Thyroid gland (tissue), 4 donors: Measurements from ENCODE around the gene TSEN34.
"Not testable (repeated sequence)": the region's sequence is repeated elsewhere in the genome, so short reads cannot be mapped to it uniquely, and the experiment has no call there.

Experiments
- POLR2A ChIP-seq, 2 donors: fragments of 450-650 bp; IDR thresholded peaks; one replicate each; pipeline ENCODE4 v1.6.1; 2017; ENCODE audit warnings: antibody characterized with exemption in 2 of 2, mild to moderate bottlenecking in 2 of 2, moderate library complexity in 1 of 2
- TF ChIP-seq, protein P1 (sequence below), 6 experiments: fragments of 200-600 bp in 3 of 6; fragments of 450-650 bp in 3 of 6; sonication (generic) in 3 of 6; IDR thresholded peaks; one replicate each; pipeline ENCODE4 v1.5.1; 2016 to 2019; ENCODE audit warnings: antibody characterized with exemption in 6 of 6, mild to moderate bottlenecking in 2 of 6, inconsistent platforms in 1 of 6, moderate library complexity in 1 of 6

DNA sequence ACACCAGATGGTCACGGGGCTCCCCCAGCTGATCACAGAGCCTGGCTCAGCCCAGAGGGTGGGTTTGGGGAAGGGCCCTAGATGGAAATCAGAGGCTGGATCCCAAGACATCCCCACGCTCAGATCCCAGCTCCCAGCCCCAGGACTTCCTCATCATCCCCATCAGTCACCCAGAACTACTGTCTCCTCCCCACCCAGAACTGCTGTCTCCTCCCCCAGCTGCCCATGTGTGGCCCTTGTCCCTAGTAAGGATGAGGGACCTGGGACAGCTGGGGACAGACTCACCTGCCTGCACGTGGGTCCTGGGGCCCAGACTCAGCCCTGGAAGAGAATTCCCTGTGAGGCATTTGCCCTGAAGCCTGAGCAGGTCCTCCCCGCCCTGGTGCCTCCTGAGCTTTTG, 51.1 kb downstream of the TSEN34 start:
- TF ChIP-seq, protein P1, sequence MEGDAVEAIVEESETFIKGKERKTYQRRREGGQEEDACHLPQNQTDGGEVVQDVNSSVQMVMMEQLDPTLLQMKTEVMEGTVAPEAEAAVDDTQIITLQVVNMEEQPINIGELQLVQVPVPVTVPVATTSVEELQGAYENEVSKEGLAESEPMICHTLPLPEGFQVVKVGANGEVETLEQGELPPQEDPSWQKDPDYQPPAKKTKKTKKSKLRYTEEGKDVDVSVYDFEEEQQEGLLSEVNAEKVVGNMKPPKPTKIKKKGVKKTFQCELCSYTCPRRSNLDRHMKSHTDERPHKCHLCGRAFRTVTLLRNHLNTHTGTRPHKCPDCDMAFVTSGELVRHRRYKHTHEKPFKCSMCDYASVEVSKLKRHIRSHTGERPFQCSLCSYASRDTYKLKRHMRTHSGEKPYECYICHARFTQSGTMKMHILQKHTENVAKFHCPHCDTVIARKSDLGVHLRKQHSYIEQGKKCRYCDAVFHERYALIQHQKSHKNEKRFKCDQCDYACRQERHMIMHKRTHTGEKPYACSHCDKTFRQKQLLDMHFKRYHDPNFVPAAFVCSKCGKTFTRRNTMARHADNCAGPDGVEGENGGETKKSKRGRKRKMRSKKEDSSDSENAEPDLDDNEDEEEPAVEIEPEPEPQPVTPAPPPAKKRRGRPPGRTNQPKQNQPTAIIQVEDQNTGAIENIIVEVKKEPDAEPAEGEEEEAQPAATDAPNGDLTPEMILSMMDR (IDR thresholded peaks at IDR 0.05), result not testable (repeated sequence)
- not testable (repeated sequence) for TF ChIP-seq POLR2A (IDR thresholded peaks at IDR 0.05)
